Measurements from ENCODE around the gene JAK3. TPM values are rescaled to one million over a fixed set of nuclear protein-coding genes. Genes with fewer than 3 reads are reported as not detected.
A peak's percentile ranks its signal among the peaks of the same experiment; 100 is the strongest.

JAK3 gene
- total RNA-seq, 1 donor from 2014 or later: 239 TPM

GRCh38 chr19:17872251-17873001 lies 24.6 kb upstream of the JAK3 start:
- peak overlapping the region; percentile 90 for H3K4me3 Mint-ChIP-seq
- H3K27ac Mint-ChIP-seq: peak overlapping the region; percentile 71
- H3K36me3 Mint-ChIP-seq (ENCODE audit: low read depth): no peaks in the 10 kb centered on the region
- no peaks in the 10 kb centered on the region for H3K9me3 Mint-ChIP-seq
- peaks cover 4% of the 10 kb centered on the region for H3K4me1 Mint-ChIP-seq
- DNase-seq: peak; percentile 88
- H3K27me3 Mint-ChIP-seq: peaks cover 1% of the 10 kb centered on the region
- intact Hi-C loops (cut with micrococcal nuclease): loop anchor here (2.0 kb wide), 1 partner anchor 60 kb away; the partner anchor contains the start of gene CCDC124

DNA sequence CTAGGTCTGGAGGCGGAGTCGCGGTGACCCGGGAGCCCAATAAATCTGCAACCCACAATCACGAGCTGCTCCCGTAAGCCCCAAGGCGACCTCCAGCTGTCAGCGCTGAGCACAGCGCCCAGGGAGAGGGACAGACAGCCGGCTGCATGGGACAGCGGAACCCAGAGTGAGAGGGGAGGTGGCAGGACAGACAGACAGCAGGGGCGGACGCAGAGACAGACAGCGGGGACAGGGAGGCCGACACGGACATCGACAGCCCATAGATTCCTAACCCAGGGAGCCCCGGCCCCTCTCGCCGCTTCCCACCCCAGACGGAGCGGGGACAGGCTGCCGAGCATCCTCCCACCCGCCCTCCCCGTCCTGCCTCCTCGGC lies 24.1 kb upstream of the JAK3 start, which contains the start of gene SLC5A5:
Gene SLC5A5 (plus strand): TSS at position 68 of the 373 bp plus-strand sequence. CDS start 375 bp downstream, outside the sequence.
- Mint-ChIP-seq H3K9me3 (no peaks in the 10 kb centered on the region), H3K4me1 (peaks cover 4% of the 10 kb centered on the region), H3K27ac (peak within 1 kb of the TSS; percentile 74), H3K27me3 (peaks cover 1% of the 10 kb centered on the region), H3K4me3 (peak within 1 kb of the TSS; percentile 90), H3K36me3 (ENCODE audit: low read depth) (no peaks in the 10 kb centered on the region)
- intact Hi-C loops (cut with micrococcal nuclease): loop anchor here (2.0 kb wide), 1 partner anchor 61 kb away; the partner anchor contains the start of gene CCDC124
- peak; percentile 75 for DNase-seq

GRCh38 chr19:17871032-17871877 lies 23.5 kb upstream of the JAK3 start:
- peaks cover 1% of the 10 kb centered on the region for H3K27me3 Mint-ChIP-seq
- peaks cover 4% of the 10 kb centered on the region for H3K4me1 Mint-ChIP-seq
- peak overlapping the region; percentile 90 for H3K4me3 Mint-ChIP-seq
- no peak for DNase-seq
- intact Hi-C loops (cut with micrococcal nuclease): no loop called here
- H3K27ac Mint-ChIP-seq: no peak overlapping the region
- no peaks in the 10 kb centered on the region for H3K9me3 Mint-ChIP-seq
- H3K36me3 Mint-ChIP-seq (ENCODE audit: low read depth): peaks cover 2% of the 10 kb centered on the region

DNA sequence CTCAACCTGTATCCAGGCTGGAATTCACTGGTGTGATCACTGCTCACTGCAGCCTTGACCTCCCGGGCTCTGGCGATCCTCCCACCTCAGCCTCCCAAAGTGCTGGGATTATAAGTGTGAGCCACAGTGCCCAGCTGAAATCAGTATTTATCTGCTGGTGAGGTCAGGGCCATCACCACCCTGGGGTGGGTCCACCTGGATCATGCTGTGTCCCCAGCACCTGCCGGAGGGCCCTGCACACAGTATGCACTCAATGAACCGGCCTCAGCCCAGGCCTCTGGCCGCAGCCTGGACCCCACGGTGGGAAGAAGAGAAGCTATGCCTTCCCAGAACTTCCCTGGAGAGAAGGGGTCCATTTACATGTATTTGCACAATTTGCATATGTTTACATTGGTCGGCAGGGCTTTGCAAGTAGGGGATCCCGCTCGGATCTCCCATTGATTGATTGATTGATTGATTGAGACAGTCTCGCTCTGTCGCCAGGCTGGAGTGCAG lies 21.4 kb upstream of the JAK3 start:
- Mint-ChIP-seq H3K27ac (no peak overlapping the region), H3K27me3 (no peaks in the 10 kb centered on the region)

DNA sequence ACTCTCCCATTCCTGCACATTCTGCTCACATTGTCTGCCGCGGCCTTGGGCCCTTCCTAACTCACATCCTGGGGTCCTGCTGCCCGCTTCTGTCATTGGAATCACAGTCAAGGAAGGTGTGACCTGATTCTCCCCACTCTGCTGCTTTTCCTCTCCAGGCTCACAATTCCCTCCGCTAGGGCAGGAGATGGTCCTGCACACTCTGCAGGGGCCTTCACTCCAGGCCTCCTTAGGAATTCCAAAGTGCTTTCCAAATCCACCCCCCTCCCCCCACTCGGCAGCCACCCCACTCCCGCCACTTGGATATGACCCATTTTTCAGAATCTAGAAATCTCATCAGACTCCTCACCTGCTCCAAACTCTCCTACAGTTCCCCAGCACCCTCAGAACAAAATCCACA lies 20.9 kb upstream of the JAK3 start:
- no peak overlapping the region for H3K27ac Mint-ChIP-seq
- H3K27me3 Mint-ChIP-seq: no peaks in the 10 kb centered on the region
- H3K4me3 Mint-ChIP-seq: no peak overlapping the region
- H3K36me3 Mint-ChIP-seq (ENCODE audit: low read depth): peaks cover 22% of the 10 kb centered on the region
- peaks cover 5% of the 10 kb centered on the region for H3K4me1 Mint-ChIP-seq
- intact Hi-C loops (cut with micrococcal nuclease): no loop called here
- no peaks in the 10 kb centered on the region for H3K9me3 Mint-ChIP-seq
- DNase-seq: no peak

More for the DNA sequence above, 21.4 kb upstream of the JAK3 start:
- Mint-ChIP-seq H3K4me1 (peaks cover 4% of the 10 kb centered on the region), H3K4me3 (no peak overlapping the region), H3K9me3 (no peaks in the 10 kb centered on the region), H3K36me3 (ENCODE audit: low read depth) (peaks cover 18% of the 10 kb centered on the region)
- no peak for DNase-seq
- intact Hi-C loops (cut with micrococcal nuclease): no loop called here

DNA sequence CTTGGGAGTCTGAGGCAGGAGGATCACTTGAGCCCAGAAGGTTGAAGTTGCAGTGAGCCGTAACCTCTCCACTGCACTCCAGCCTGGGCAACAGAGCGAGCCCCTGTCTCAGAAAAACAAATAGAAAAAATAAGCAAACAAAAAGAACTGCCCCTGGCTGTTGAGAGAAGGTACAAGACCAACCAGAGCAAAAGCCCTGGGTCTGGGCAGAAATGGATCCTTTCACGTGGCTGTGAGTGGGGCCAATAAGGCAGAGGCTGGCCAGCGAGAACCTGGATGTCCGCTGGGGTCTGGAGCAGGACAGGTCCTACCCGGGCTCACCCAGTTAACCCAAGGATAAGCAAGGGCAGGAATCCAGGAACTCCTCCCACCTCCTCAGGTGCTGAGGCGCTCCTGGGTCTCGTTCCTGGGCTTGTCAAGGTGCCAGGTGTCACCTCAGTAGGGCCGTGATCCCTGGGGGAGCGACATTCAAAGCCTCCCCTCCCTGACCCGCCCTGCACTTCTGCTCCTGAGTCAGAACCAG lies 19.2 kb upstream of the JAK3 start:
- peaks cover 5% of the 10 kb centered on the region for H3K4me1 Mint-ChIP-seq
- intact Hi-C loops (cut with micrococcal nuclease): no loop called here
- peaks cover 36% of the 10 kb centered on the region for H3K36me3 Mint-ChIP-seq (ENCODE audit: low read depth)
- no peak overlapping the region for H3K27ac Mint-ChIP-seq
- H3K4me3 Mint-ChIP-seq: no peak overlapping the region
- H3K9me3 Mint-ChIP-seq: no peaks in the 10 kb centered on the region
- no peak for DNase-seq
- no peaks in the 10 kb centered on the region for H3K27me3 Mint-ChIP-seq

GRCh38 chr19:17866312-17866963 lies 18.7 kb upstream of the JAK3 start:
- no peak overlapping the region for H3K4me3 Mint-ChIP-seq
- H3K9me3 Mint-ChIP-seq: no peaks in the 10 kb centered on the region
- peaks cover 42% of the 10 kb centered on the region for H3K36me3 Mint-ChIP-seq (ENCODE audit: low read depth)
- H3K27me3 Mint-ChIP-seq: no peaks in the 10 kb centered on the region
- intact Hi-C loops (cut with micrococcal nuclease): no loop called here
- H3K4me1 Mint-ChIP-seq: peaks cover 7% of the 10 kb centered on the region
- DNase-seq: no peak
- peak overlapping the region; percentile 67 for H3K27ac Mint-ChIP-seq

DNA sequence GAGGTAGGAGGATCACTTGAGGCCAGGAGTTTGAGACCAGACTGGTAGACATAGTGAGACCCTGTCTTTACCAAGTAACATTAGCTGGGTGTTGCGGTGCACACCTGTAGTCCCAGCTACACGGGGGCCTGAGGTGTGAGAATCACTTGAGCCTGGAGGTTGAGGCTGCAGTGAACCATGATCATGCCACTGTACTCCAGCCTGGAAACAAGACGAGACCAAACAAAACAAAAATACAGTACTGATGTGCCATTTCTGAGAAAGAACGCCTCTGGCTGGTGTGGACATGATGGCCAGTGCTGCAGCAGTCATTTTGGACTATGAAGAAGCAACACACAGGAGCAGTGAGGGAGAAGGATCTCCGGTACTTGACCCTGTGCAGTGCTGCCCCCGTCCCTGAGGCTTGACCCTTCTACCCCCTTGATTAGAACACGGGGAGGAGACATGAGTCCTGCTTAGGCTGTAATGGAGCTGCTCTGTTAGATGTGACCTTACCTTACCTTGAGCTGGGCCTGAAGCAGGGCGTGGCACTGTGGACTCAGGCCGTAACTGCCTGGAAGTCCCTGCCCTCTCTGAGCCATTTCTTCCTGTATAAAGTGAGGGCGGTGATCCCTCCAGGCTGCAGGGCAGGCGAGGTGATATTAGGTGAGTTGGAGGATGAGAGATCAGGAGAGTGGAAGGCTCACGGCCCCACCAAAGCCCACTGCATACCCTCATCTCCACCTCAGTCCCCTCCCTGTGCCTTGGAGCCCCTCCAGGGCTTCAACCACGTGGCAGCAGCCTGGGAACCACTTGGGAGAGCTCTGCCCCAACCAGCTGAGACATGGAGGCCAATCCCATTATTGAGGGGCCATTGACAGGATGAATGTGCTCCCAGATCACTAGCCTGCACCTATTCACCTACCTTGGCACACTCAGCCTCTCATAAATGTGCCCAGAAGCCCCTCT lies 17.9 kb upstream of the JAK3 start:
- no peak for DNase-seq
- no peaks in the 10 kb centered on the region for H3K9me3 Mint-ChIP-seq
- peaks cover 50% of the 10 kb centered on the region for H3K36me3 Mint-ChIP-seq (ENCODE audit: low read depth)
- H3K4me1 Mint-ChIP-seq: peaks cover 14% of the 10 kb centered on the region
- H3K27ac Mint-ChIP-seq: peak overlapping the region; percentile 51
- H3K27me3 Mint-ChIP-seq: no peaks in the 10 kb centered on the region
- intact Hi-C loops (cut with micrococcal nuclease): no loop called here
- H3K4me3 Mint-ChIP-seq: no peak overlapping the region

DNA sequence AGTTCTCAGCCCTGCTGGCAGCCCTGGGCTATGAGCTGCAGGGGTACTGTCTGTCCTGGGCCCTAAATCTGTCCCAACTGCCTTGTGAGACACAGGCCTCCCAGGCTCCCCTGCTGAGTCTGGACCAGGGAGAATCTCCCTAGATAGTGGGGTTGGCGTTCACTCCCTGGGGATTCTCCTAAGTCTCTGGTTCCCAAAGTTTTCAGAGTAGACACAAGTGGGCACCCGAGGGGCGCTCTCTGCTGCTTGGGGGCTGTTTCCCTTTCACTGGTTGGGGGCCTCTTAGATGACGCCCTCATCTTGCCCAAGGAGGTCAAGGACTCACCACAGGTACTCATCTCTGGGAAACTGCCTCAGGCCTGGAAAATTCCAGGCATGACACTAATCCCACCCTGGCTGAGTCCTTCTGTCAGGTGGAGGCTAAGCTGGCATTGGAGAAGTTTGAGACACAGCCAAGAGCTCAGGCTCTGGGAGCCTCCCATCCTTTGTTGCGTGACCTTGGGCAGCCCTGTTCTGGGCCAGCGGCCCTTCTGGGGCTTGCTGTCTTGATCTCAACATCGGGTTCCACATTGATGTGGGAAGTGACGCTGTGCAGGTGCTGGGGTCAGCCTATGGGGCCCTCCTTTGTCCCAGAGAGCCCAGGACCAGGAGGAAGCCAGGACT lies 15.9 kb upstream of the JAK3 start:
- Mint-ChIP-seq H3K36me3 (ENCODE audit: low read depth) (peaks cover 61% of the 10 kb centered on the region), H3K27ac (peak overlapping the region; percentile 75), H3K4me1 (peaks cover 23% of the 10 kb centered on the region)

DNA sequence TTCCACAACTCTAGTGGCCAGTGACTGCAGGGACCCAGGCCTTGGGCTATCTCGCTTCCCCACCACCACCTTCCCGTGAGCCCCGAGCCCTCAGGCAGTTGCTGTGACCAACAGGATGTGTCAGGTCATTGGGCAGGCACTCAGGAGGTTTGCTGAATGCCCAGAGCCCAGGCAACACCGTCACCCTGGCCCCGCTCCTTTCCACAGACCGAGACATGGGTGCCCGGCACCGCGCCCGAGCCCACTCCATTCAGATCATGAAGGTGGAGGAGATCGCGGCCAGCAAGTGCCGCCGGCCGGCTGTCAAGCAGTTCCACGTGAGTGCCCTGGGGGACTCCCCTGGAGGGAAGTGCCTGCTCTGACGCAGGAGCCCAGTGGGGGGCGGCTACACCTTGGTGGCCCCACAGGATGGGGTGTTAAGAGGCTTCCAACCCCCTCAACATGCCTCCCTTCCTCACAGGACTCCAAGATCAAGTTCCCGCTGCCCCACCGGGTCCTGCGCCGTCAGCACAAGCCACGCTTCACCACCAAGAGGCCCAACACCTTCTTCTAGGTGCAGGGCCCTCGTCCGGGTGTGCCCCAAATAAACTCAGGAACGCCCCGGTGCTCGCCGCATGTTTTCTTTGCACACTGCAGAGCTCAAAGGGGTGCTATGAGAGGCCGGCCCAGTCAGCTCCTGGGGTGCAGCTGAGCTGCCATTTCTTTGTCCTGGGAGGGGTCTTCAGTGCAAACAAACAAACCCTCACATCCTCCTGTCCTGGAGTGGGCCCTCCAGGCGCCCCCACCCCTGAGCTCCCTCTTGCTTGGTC lies 15.1 kb upstream of the JAK3 start:
- Mint-ChIP-seq H3K27ac (peak overlapping the region; percentile 75), H3K27me3 (no peaks in the 10 kb centered on the region), H3K4me1 (peaks cover 23% of the 10 kb centered on the region), H3K9me3 (no peaks in the 10 kb centered on the region), H3K4me3 (peak overlapping the region; percentile 60), H3K36me3 (ENCODE audit: low read depth) (peaks cover 61% of the 10 kb centered on the region)
- no peak for DNase-seq
- intact Hi-C loops (cut with micrococcal nuclease): no loop called here

More for the DNA sequence above, 15.9 kb upstream of the JAK3 start:
- no peak for DNase-seq
- no peaks in the 10 kb centered on the region for H3K27me3 Mint-ChIP-seq
- intact Hi-C loops (cut with micrococcal nuclease): no loop called here
- peak overlapping the region; percentile 39 for H3K4me3 Mint-ChIP-seq
- no peaks in the 10 kb centered on the region for H3K9me3 Mint-ChIP-seq

GRCh38 chr19:17861542-17862402 lies 14.0 kb upstream of the JAK3 start:
- Mint-ChIP-seq H3K4me3 (peak overlapping the region; percentile 94), H3K27me3 (no peaks in the 10 kb centered on the region), H3K36me3 (ENCODE audit: low read depth) (peaks cover 61% of the 10 kb centered on the region), H3K27ac (peak overlapping the region; percentile 98), H3K4me1 (peaks cover 23% of the 10 kb centered on the region), H3K9me3 (no peaks in the 10 kb centered on the region)
- intact Hi-C loops (cut with micrococcal nuclease): no loop called here
- DNase-seq: no peak

Measured in activated CD4-positive, alpha-beta T cell treated with anti-CD3 and anti-CD28 coated beads, Interleukin-2, amount 10 ng/mL, durations not matched to agents 24 days and 14 days (primary cell).